ENCODE measurements around the gene ACADVL.
A peak's percentile ranks its signal among the peaks of the same experiment; 100 is the strongest.
"Not testable (repeated sequence)": the region's sequence is repeated elsewhere in the genome, so short reads cannot be mapped to it uniquely, and the experiment has no call there.

ACADVL gene

GRCh38 chr17:7219812-7220592 is at the start of gene ACADVL, which contains the start of gene DLG4:
TSS of gene ACADVL (plus strand) at chr17:7219938. CDS start at chr17:7219985, 47 bp downstream.
TSS of gene DLG4 (minus strand) at chr17:7219836.
- Histone ChIP-seq H3K9ac (ENCODE audit: low read depth in 1 of 2, low read length in 2 of 2) (peak within 1 kb of the TSS; percentile 85 to 95), H3K4me1 (ENCODE audit: control insufficient read depth in 1 of 2, insufficient read depth in 2 of 2, low read length in 2 of 2) (peaks cover 48 to 49% of the 10 kb centered on the region in 2 donors), H3K9me3 (ENCODE audit: control insufficient read depth in 1 of 2, low read length in 2 of 2) (no peaks in the 10 kb centered on the region), H3K4me3 (ENCODE audit: low read depth in 1 of 2, low read length in 2 of 2) (peak within 1 kb of the TSS; percentile 90 to 92), H3K27me3 (ENCODE audit: control insufficient read depth in 1 of 2, insufficient read depth in 2 of 2, low read length in 2 of 2) (no peaks in the 10 kb centered on the region), H3K36me3 (ENCODE audit: control insufficient read depth in 1 of 2, insufficient read depth in 2 of 2, low read length in 2 of 2) (peaks cover 34 to 41% of the 10 kb centered on the region in 2 donors), H3K27ac (ENCODE audit: low read depth, low read length) (peak within 1 kb of the TSS; percentile 98)

GRCh38 chr17:7172522-7173191 is 47.1 kb upstream of the ACADVL start:
- H3K4me3 ChIP-seq (ENCODE audit: low read depth in 1 of 2, low read length in 2 of 2); H3K27ac ChIP-seq (ENCODE audit: low read depth, low read length); H3K9me3 ChIP-seq (ENCODE audit: control insufficient read depth in 1 of 2, low read length in 2 of 2); H3K4me1 ChIP-seq (ENCODE audit: control insufficient read depth in 1 of 2, insufficient read depth in 2 of 2, low read length in 2 of 2); H3K9ac ChIP-seq (ENCODE audit: low read depth in 1 of 2, low read length in 2 of 2); H3K36me3 ChIP-seq (ENCODE audit: control insufficient read depth in 1 of 2, insufficient read depth in 2 of 2, low read length in 2 of 2): not testable (repeated sequence)
- peaks cover under 1 to 23% of the 10 kb centered on the region in 2 donors for H3K27me3 ChIP-seq (ENCODE audit: control insufficient read depth in 1 of 2, insufficient read depth in 2 of 2, low read length in 2 of 2)

GRCh38 chr17:7173687-7174602 is 45.8 kb upstream of the ACADVL start:
- Histone ChIP-seq H3K27me3 (ENCODE audit: control insufficient read depth in 1 of 2, insufficient read depth in 2 of 2, low read length in 2 of 2) (peaks cover 9 to 30% of the 10 kb centered on the region in 2 donors), H3K9ac (ENCODE audit: low read depth in 1 of 2, low read length in 2 of 2) (no peak overlapping the region), H3K36me3 (ENCODE audit: control insufficient read depth in 1 of 2, insufficient read depth in 2 of 2, low read length in 2 of 2) (no peaks in the 10 kb centered on the region), H3K9me3 (ENCODE audit: control insufficient read depth in 1 of 2, low read length in 2 of 2) (no peaks in the 10 kb centered on the region), H3K4me1 (ENCODE audit: control insufficient read depth in 1 of 2, insufficient read depth in 2 of 2, low read length in 2 of 2) (peaks cover 15 to 17% of the 10 kb centered on the region in 2 donors), H3K4me3 (ENCODE audit: low read depth in 1 of 2, low read length in 2 of 2) (peak overlapping the region in 1 of 2 donors; percentile 53), H3K27ac (ENCODE audit: low read depth, low read length) (no peak overlapping the region)

- H3K27me3 ChIP-seq (ENCODE audit: control insufficient read depth in 1 of 2, insufficient read depth in 2 of 2, low read length in 2 of 2) = peaks cover 9 to 30% of the 10 kb centered on the region in 2 donors
- H3K4me3 ChIP-seq (ENCODE audit: low read depth in 1 of 2, low read length in 2 of 2) = peak overlapping the region in 1 of 2 donors; percentile 53
- peaks cover 15 to 17% of the 10 kb centered on the region in 2 donors for H3K4me1 ChIP-seq (ENCODE audit: control insufficient read depth in 1 of 2, insufficient read depth in 2 of 2, low read length in 2 of 2)
- H3K9me3 ChIP-seq (ENCODE audit: control insufficient read depth in 1 of 2, low read length in 2 of 2) = no peaks in the 10 kb centered on the region
- peak overlapping the region in 1 of 2 donors; percentile 18 for H3K9ac ChIP-seq (ENCODE audit: low read depth in 1 of 2, low read length in 2 of 2)
- no peak overlapping the region for H3K27ac ChIP-seq (ENCODE audit: low read depth, low read length)
- H3K36me3 ChIP-seq (ENCODE audit: control insufficient read depth in 1 of 2, insufficient read depth in 2 of 2, low read length in 2 of 2) = no peaks in the 10 kb centered on the region
Measured at GRCh38 chr17:7174603-7175326, 45.0 kb upstream of the ACADVL start.

GRCh38 chr17:7175330-7175733 is 44.4 kb upstream of the ACADVL start:
- Histone ChIP-seq H3K4me1 (ENCODE audit: control insufficient read depth in 1 of 2, insufficient read depth in 2 of 2, low read length in 2 of 2) (peaks cover 15 to 17% of the 10 kb centered on the region in 2 donors), H3K36me3 (ENCODE audit: control insufficient read depth in 1 of 2, insufficient read depth in 2 of 2, low read length in 2 of 2) (no peaks in the 10 kb centered on the region), H3K27me3 (ENCODE audit: control insufficient read depth in 1 of 2, insufficient read depth in 2 of 2, low read length in 2 of 2) (peaks cover 9 to 30% of the 10 kb centered on the region in 2 donors), H3K27ac (ENCODE audit: low read depth, low read length) (no peak overlapping the region), H3K9ac (ENCODE audit: low read depth in 1 of 2, low read length in 2 of 2) (no peak overlapping the region), H3K9me3 (ENCODE audit: control insufficient read depth in 1 of 2, low read length in 2 of 2) (no peaks in the 10 kb centered on the region), H3K4me3 (ENCODE audit: low read depth in 1 of 2, low read length in 2 of 2) (no peak overlapping the region)

GRCh38 chr17:7176107-7176840 is 43.5 kb upstream of the ACADVL start:
- H3K27me3 ChIP-seq (ENCODE audit: control insufficient read depth in 1 of 2, insufficient read depth in 2 of 2, low read length in 2 of 2) = peaks cover 9 to 30% of the 10 kb centered on the region in 2 donors
- no peak overlapping the region for H3K9ac ChIP-seq (ENCODE audit: low read depth in 1 of 2, low read length in 2 of 2)
- no peak overlapping the region for H3K27ac ChIP-seq (ENCODE audit: low read depth, low read length)
- no peaks in the 10 kb centered on the region for H3K9me3 ChIP-seq (ENCODE audit: control insufficient read depth in 1 of 2, low read length in 2 of 2)
- H3K36me3 ChIP-seq (ENCODE audit: control insufficient read depth in 1 of 2, insufficient read depth in 2 of 2, low read length in 2 of 2) = no peaks in the 10 kb centered on the region
- H3K4me1 ChIP-seq (ENCODE audit: control insufficient read depth in 1 of 2, insufficient read depth in 2 of 2, low read length in 2 of 2) = peaks cover 15 to 17% of the 10 kb centered on the region in 2 donors
- no peak overlapping the region for H3K4me3 ChIP-seq (ENCODE audit: low read depth in 1 of 2, low read length in 2 of 2)

GRCh38 chr17:7176841-7177190 is 42.9 kb upstream of the ACADVL start:
- H3K27ac ChIP-seq (ENCODE audit: low read depth, low read length) = no peak overlapping the region
- no peaks in the 10 kb centered on the region for H3K36me3 ChIP-seq (ENCODE audit: control insufficient read depth in 1 of 2, insufficient read depth in 2 of 2, low read length in 2 of 2)
- peaks cover 9 to 30% of the 10 kb centered on the region in 2 donors for H3K27me3 ChIP-seq (ENCODE audit: control insufficient read depth in 1 of 2, insufficient read depth in 2 of 2, low read length in 2 of 2)
- no peaks in the 10 kb centered on the region for H3K9me3 ChIP-seq (ENCODE audit: control insufficient read depth in 1 of 2, low read length in 2 of 2)
- H3K4me3 ChIP-seq (ENCODE audit: low read depth in 1 of 2, low read length in 2 of 2) = no peak overlapping the region
- peaks cover 15 to 17% of the 10 kb centered on the region in 2 donors for H3K4me1 ChIP-seq (ENCODE audit: control insufficient read depth in 1 of 2, insufficient read depth in 2 of 2, low read length in 2 of 2)
- no peak overlapping the region for H3K9ac ChIP-seq (ENCODE audit: low read depth in 1 of 2, low read length in 2 of 2)

GRCh38 chr17:7177191-7177953 is 42.4 kb upstream of the ACADVL start:
- Histone ChIP-seq H3K27ac (ENCODE audit: low read depth, low read length) (no peak overlapping the region), H3K36me3 (ENCODE audit: control insufficient read depth in 1 of 2, insufficient read depth in 2 of 2, low read length in 2 of 2) (no peaks in the 10 kb centered on the region), H3K9me3 (ENCODE audit: control insufficient read depth in 1 of 2, low read length in 2 of 2) (no peaks in the 10 kb centered on the region)

More at GRCh38 chr17:7177191-7177953, 42.4 kb upstream of the ACADVL start:
- Histone ChIP-seq H3K9ac (ENCODE audit: low read depth in 1 of 2, low read length in 2 of 2) (peak overlapping the region; percentile 37 to 60), H3K27me3 (ENCODE audit: control insufficient read depth in 1 of 2, insufficient read depth in 2 of 2, low read length in 2 of 2) (peaks cover 9 to 30% of the 10 kb centered on the region in 2 donors), H3K4me1 (ENCODE audit: control insufficient read depth in 1 of 2, insufficient read depth in 2 of 2, low read length in 2 of 2) (peaks cover 15 to 17% of the 10 kb centered on the region in 2 donors), H3K4me3 (ENCODE audit: low read depth in 1 of 2, low read length in 2 of 2) (peak overlapping the region; percentile 54 to 70)
